SKM-1 treated with dmso at 0.1 percent for 144 hours (cell line): Measurements from ENCODE around the gene PAPOLA.
"Not testable (repeated sequence)": the region's sequence is repeated elsewhere in the genome, so short reads cannot be mapped to it uniquely, and the experiment has no call there.

Experiments used
- DNase-seq: peaks from one replicate; lab custom pipeline; 2025; ENCODE audit not compliant: unreplicated experiment; lab: John Stamatoyannopoulos, UW

PAPOLA gene

DNA sequence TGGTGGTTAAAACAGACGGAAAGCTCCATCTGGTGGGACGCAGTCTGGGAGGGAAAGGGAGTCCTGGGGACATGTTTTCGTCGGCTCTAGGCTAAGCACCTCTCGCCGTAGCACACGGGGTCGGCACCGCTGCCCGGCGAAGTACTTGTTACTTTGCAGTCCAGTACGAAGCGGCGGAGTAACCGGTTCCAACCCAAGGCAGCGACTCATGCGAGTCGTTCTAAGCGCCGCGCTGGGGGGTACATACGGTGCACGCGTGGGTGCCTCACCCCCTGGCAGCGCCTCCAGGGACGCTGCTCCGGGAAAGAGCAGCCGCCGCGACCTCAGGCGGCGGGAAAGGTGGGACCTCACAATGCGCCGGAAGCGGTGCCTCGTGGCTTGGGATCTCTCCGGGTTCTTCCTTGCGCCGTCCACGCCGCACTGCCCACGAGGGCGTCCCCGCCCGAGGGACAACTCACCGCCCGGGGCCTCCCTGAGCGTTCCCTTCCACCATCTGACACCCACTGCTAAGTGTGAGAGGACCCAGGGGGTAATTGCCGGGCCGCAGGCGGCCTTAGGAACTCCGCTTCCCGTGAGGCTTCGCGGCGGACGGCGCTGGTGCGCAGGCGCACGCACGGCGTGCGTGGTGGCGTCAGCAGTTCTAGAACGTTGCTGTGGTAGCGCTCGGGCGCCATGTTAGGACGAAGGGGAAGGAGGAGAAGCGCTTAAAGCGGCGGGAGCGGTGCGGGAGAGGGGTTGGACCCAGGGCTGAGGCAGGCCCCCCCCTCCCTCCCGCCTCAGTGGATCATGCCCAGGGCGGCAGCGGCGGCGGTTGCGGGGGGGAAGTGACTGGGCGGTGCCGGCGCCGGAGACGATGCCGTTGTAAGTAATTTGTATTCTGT, at the start of gene PAPOLA:
PAPOLA (plus strand) TSS at position 643 of the 881 bp plus-strand sequence; CDS start at position 854, 211 bp downstream.
- DNase-seq = peak; percentile 65

DNA sequence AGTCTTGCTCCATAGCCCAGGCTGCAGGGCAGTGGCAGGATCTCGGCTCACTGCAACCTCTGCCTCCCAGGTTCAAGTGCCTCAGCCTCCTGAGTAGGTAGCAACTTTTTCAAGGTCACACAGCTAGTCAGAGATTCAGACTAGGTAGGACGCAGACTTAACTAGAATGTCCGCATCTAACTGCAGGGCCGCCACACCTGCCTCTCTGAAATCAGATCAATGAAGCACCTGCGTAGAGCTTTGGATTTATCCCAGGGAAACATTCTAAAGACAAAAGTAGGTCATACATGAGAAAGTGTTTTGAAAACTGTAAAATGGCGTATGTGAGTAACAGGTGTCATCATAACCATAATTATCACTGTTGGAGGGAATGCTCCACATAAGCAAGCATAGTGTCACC, 49.5 kb upstream of the PAPOLA start:
- no peak for DNase-seq

DNA sequence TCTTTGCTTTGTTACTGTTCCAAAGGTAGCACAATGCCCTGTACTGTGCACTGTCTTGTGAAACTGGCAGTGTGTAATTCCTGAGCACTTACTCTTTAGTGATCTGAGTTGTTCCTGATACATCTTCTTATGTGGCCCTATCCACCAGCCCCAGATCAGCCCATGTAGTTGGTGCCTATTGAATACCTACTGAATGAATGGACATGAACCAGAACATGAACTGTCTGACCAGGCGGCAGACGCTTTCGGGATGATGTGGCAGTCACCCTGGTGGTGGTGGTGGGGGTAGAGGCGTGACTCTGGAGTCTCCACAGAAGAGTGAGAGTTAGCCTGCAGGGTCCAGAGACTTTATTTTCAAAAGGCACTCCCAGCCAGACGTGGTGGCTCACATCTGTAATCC, 46.6 kb upstream of the PAPOLA start:
- no peak for DNase-seq

DNA sequence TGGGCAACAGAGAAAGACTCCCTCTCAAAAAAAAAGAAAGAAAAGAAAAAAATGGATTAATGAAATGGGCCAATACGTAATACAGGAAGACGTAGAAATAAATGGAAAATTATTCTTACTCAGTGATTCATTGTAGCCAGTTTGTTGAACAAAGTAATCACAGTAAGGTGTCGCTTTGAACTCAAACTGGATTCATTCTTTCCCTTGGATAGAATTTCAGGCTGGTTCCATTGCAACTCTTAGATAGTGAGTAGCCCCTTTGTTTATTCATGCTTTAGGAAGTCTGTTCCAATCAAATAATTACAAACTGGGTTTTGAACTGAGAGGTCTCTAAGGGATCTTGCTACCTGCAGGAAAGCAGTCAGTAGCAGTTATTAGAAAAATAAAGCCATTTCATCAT, 42.3 kb upstream of the PAPOLA start:
- DNase-seq = no peak

DNA sequence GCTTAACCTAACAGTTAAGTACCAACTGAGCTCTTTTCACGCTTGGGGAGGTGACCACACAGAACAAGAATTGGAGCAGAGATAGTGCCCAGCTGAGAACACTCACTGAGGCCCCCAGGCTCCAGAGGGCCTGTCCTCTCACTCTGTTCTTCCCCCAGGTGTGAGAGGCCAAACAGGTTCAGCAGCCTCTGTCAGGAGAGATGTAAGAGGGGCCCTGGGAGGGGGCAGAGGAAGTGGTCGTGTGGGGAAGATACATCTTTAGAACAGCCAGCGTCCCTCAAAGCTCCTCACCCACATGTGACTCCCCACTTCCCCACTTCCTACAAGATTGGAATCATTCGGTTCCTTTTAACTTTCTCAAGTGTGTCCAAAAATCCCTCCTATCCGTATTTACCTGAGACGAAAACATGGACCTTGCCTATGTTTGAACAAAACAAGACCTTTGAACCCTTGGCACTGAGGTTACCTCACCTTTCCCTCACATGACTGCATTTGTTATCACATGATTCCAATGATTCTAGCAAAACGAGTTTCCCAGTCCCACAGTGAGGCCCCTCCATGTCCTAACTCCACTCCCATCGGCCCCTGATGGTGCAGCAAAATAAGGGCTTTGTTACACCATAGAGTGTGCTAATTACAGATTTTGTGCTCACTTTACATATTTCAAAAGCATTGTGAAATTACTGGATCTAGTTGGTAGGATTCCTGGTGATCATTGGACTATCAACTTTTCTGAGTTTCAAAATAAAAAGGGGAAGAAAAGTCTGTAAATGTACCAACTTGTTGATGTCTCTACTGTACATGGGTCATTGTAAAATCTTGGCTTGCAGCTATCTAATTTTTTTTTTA, 40.0 kb upstream of the PAPOLA start:
- no peak for DNase-seq

DNA sequence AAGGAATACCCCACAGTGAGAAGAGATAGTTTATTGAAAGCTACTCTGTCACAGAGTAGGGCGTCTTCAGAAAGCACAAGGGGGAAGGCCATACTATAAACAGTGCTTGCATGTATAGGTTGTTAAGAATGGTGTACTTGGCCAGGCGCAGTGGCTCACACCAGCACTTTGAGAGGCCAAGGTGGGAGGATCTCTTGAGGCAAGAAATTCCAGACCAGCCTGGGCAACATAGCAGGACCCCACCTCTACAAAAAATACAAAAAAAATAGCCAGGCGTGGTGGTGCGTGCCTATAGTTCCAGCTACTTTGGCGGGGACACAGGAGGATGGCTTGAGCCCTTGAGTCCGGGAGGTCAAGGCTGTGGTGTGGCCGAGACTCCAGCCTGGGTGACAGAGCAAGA, 38.0 kb upstream of the PAPOLA start:
- DNase-seq = no peak

DNA sequence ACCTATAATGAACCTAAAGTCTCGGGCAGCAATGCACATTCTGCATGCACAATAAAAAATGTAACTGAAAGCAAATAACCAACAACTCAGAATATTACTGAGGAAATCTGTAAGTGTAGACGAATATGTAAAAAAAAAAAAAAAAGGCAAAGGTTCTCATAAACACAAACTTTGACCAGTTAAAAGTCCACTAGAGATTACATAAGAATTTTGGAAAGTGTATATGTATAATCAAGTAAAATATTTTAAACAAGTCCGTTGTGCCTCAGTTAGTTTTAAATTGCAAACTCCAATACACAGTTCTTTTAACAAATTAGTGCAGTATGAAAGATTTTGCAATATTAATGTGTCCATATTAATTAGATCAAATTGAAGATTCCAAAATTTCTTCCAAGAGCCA, 35.3 kb upstream of the PAPOLA start:
- DNase-seq = no peak

DNA sequence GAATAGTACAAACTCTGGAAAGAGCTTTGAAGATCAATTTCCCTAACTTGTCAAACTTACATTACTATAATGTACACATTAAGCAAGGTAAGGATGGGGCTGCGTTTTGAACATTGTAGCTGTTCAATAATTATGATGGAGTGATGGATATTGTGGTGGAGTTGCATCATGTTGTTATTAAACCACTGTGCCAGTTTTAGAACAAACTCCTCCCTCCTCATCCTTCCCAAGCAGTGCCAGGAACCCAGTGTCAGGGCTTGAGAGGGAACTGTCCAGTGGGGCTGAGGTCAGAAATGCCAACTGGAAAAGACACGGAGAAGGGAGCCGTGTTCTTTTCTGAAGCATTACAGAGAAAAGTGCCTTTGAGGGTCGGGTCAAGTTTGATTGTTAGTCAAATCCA, 31.9 kb upstream of the PAPOLA start:
- DNase-seq = no peak

DNA sequence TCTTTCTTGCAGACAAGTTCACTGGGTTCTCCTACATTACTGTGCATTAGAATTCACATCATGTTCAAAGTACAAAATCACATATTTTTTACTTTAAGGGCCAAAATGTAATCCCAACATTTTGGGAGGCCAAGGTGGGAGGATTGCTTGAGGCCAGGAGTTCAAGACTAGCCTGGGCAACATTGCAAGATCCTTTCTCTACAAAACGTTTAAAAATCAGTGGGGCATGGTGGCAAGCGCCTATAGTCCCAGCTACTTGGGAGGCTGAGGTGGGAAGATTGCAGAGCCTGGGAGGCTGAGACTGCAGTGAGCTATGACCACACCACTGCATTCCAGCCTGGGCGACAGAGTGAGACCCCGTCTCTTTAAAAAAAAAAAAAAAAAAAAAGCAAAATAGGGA, 31.2 kb upstream of the PAPOLA start:
- DNase-seq = not testable (repeated sequence)

DNA sequence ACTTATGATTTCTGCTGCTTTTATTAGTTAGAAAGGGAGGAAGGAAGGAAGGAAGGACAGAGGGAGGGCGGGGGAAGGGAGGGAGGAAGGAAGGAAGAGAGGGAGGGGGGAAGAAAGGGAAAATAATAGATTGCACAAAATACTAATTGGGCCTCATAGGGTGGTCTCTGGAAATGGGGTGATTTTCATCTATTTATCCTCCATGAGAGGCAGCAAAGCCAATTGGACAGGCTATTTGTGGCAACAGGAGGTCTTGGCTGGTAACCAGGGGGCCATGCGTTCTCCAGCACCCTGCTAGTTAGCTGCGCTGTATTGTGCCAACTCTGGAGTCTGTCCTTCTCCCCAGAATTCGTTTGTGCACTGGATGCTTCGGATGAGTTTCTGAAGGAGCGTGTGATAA, 24.1 kb upstream of the PAPOLA start:
- no peak for DNase-seq

DNA sequence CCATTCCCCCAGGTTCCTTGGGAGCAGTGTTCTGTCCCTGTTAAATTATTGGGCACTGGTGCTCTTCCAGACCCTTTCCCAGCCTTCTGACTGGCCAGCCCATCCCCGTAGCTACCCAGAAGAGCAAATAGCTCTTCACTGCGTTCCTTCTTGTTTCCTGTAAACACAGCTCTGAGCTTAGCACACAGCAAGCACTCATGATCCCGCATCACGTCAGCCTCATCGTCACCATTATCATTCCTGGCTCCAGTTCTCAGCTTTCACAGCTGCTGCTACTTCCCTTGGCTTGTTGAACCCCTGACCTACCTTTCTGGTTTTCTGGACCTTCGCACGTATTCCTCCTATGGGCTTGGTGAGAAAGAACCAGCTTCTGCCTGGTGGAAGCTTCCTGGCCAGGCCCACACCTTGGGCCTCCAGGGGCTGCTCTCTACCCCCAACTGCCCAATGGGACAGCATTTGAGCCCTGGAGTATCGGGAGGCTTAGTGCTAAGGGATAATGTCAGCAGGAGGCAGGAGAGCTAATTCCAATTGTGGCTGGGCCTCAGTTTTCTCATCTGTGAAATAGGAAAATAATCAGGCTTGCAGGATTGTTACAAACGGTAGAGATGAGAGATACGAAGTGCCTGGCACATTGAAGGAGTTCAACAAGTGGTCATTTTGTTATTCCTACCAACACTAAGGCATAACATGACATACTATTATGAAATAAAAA, 22.6 kb upstream of the PAPOLA start:
- DNase-seq = no peak

DNA sequence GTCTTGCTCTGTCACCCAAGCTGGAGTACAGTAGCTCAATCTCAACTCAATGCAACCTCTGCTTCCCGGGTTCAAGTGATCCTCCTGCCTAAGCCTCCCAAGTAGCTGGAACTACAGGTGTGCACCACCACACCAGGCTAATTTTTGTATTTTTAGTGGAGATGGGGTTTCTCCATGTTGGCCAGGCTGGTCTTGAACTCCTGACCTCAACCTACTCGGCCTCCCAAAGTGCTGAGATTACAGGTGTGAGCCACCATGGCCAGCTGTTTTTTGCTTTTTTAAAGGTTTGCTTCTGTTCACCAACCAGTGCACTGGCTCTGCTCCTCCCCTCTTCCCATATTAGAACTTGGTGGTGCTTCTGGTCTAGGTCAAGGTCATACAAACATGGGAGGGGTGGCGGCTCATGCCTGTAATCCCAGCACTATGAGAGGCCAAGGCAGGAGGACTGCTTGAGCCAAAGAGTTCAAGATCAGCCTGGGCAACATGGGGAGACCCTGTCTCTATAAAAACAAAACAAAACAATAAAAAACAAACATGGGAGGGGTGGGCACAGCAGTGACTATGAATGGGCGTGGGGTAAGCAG, 20.4 kb upstream of the PAPOLA start:
- no peak for DNase-seq

DNA sequence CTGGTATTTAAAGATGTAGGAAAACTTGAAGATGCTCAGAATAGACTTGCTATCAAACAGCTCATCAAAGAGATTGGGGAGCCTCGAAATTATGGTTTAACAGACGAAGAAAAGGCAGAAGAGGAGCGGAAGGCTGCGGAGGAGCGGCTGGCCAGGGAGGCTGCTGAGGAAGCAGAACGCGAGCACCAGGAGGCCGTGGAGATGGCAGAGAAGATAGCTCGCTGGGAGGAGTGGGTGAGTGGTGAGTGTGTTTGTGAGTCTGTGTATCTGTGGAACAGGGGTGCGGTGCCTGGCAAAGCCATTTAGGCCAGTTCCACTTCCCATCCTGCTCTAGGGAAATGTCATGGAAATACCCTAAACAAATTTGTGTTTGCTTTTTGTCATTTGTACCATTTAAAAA, 19.2 kb upstream of the PAPOLA start:
- no peak for DNase-seq

DNA sequence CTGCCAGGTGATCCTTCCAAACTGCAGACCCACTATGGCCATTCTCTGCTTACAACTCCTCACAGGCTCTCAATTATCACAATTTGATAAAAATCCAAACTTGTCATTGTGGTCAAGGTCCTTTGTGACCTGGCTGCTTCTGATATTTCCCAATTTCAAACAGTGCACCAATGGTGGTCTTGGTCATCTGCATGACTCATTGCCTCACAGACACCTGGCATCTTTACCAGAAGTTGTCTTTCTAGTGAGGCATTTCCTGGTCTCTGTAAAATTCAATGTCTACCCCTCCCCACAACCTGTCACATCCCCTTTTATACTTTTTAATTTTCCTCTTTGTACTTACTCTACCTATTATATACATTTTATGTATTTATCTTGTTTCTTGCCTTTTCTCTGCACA, 17.8 kb upstream of the PAPOLA start:
- no peak for DNase-seq

DNA sequence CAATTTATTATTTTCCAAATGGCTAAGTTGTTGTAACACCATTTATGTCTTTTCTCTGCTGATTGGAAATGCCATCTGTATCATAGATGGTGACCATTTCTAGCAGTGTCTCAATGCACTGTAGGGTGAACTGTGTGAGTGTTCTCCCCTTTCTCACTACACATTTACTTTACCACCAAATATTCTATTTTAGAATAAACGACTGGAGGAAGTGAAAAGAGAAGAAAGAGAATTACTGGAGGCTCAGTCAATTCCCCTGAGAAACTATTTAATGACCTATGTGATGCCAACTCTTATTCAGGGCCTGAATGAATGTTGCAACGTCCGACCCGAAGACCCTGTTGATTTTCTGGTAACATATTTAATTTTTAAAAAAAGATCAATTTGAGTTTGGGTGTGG, 15.5 kb upstream of the PAPOLA start:
- DNase-seq = no peak

DNA sequence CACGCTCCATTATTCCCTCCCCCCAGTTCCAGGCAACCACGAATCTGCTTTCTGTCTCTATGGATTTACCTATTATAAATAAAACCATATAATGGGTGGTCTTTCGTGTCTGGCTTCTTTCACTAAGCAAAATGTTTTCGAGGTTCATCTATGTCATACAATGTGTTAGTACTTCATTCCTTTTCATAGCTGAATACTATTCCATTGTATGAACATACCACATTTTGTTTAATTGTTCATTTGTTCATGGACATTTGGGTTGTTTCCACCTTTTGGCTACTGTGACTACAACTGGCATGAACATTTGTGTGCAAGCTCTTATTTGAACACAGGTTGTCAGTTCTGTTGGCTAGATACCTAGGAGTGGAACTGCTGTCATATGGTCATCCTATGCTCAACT, 12.9 kb upstream of the PAPOLA start:
- DNase-seq = no peak

DNA sequence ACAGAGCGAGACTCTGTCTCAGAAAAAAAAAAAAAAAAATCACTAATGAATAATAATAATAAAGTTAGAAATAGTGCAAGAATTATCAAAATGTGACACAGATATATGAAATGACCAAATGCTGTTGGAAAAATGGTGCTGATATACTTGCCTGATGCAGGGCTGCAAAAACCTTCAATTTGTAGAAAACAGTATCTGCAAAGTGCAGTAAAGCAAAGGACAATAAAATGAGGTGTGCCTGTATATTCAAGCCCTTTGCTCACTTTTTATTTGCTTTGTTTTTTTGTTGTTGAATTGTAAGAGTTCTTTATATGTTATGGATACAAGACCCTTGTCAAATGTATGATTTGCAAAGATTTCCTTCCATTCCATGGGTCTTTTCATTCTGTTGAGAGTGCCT, 9.0 kb upstream of the PAPOLA start:
- no peak for DNase-seq

DNA sequence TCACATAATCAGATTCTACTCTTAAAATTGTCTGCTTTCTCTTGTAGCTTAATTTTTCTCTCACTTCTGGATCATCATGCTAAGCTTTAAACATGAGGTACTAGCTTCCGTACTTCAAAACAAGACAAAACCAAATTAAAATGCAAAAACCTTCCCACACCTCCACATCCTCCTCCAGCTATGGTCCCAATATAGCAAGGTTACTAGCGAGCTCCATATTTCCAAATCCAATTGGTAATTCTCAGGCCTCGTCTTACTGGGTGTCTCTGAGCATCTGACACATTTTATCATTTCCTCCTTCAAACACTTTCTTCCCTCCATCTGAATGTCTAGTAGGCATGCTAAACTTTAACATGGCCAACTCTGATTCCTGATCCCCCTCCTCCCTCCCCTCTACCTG, 7.9 kb upstream of the PAPOLA start:
- DNase-seq = no peak

DNA sequence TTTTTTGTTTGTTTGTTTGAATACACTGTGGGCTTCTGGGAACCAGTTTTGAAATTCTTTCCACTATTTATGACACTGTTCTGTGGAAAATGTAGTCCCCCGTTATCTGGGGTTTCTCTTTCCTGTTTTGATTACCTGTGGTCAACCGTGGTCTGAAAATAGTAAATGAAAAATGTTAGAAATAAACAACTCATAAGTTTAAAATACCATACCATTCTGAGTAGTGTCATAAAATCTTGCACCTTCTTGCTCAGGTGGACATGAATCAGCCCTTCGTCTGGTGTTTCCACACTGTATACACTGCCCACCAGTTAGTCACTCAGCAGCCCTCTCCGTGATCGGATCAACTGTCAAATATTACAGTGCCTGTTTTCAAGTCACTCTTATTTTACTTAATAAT, 5.1 kb upstream of the PAPOLA start:
- no peak for DNase-seq

DNA sequence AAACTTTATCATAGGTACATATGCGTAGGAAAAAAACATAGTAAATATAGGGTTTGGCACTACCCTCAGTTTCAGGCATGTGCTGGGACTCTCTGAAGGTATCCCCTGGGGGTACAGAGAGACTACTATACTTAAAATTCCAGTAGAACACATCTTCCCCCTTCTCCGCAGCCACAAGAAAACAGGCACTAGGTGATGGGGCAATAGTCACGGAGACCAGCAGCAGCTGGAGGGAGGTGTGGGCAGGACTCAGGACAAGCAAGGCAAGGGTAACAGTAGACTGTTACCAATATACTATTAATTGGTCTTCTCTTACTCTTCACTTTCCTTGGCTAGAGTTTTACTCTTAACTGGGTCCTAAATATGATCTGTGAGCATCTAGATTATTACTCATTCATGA, 4.6 kb upstream of the PAPOLA start:
- DNase-seq = peak; percentile 7

DNA sequence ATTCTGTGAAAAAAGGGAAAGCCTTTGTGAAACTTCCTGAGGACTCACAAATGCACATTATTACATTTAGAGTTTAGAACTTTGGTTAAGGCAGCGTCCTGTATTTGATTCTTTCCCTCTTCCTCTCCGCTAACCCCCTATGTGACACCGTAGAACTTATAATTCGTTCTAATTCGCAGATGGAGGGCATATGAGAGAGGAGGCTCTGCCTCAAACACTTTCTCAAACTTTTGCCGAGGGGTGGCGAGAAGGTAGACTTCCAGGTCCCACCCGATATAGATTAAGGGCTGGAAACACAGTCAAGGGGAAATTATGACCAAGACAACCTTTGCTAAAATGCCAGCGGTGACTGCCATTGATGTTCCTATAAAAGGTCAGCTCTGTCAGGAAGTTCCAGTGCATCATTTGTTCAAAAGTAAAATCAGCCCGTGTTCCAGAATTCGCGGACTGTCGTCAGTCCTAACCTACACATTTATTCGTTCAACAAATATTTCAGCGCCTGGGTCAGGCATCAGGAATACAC, 904 bp upstream of the PAPOLA start:
- DNase-seq = no peak
